ENCODE measurements around the gene PTPN7.
"Not testable (repeated sequence)": the region's sequence is repeated elsewhere in the genome, so short reads cannot be mapped to it uniquely, and the experiment has no call there.

PTPN7 gene

DNA sequence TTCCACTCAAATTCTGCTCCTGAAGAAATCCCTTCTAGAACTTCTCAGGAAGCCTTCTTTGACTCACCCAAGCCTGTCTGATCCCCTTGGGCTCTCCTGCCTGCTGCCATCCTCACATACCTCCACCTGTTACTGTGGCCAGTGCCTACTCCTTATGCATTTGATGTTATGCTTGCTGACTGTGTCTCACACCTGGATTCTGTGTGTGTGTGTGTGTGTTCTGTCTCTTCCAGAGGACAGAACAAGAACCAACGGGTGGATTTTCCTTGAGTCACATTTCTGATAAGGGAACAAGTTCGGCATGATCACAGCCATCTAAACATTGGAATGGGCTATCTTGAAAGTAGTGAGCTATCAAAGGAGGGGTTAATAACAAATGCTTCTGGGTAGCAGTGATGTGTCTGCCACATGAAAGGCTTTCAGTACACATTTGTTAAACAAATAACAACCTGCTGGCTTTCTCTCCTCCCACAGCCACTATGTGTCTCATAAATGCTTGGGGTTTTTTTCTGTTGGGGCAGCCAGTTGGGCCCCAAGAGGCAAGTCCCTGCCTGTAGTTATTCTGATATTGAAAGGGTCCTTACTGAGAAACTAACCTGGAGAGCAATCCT lies 46.6 kb downstream of the PTPN7 start:
- Mint-ChIP-seq H3K36me3 (ENCODE audit: low read depth) (no peaks in the 10 kb centered on the region), H3K27ac (no peak overlapping the region), H3K4me3 (no peak overlapping the region), H3K4me1 (ENCODE audit: low read depth) (no peaks in the 10 kb centered on the region), H3K27me3 (ENCODE audit: low read depth) (peaks cover 10% of the 10 kb centered on the region), H3K9me3 (no peaks in the 10 kb centered on the region)
- DNase-seq (ENCODE audit: low spot score), result no peak

GRCh38 chr1:202112859-202113689 lies 47.3 kb downstream of the PTPN7 start:
- no peaks in the 10 kb centered on the region for H3K9me3 Mint-ChIP-seq
- no peak for DNase-seq (ENCODE audit: low spot score)
- H3K4me3 Mint-ChIP-seq, result no peak overlapping the region
- no peaks in the 10 kb centered on the region for H3K36me3 Mint-ChIP-seq (ENCODE audit: low read depth)
- peaks cover 10% of the 10 kb centered on the region for H3K27me3 Mint-ChIP-seq (ENCODE audit: low read depth)
- H3K4me1 Mint-ChIP-seq (ENCODE audit: low read depth), result no peaks in the 10 kb centered on the region
- no peak overlapping the region for H3K27ac Mint-ChIP-seq

GRCh38 chr1:202111589-202111988 lies 48.8 kb downstream of the PTPN7 start:
- H3K9me3 Mint-ChIP-seq; H3K27ac Mint-ChIP-seq; H3K4me3 Mint-ChIP-seq; H3K27me3 Mint-ChIP-seq (ENCODE audit: low read depth); H3K4me1 Mint-ChIP-seq (ENCODE audit: low read depth); DNase-seq (ENCODE audit: low spot score); H3K36me3 Mint-ChIP-seq (ENCODE audit: low read depth): not testable (repeated sequence)

DNA sequence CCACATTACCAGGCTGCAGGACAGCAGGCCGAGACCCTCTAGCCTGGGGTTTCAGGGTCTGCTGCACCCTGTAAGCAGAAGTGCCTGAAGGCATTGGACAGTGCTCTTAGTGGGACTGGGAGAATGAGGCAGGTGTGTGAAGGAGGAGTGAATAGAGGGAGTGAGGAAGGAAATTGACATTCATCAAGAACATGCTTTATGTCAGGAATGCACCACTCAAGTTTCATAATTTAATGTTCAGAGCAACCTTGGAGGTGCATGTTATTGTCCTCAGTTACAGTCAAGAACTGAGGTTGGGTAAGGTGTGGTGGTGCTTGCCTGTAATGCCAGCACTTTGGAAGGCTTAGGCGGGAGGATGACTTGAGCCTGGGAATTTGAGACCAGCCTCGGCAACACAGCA lies 49.4 kb downstream of the PTPN7 start:
- no peak overlapping the region for H3K4me3 Mint-ChIP-seq
- H3K36me3 Mint-ChIP-seq (ENCODE audit: low read depth), result no peaks in the 10 kb centered on the region
- H3K4me1 Mint-ChIP-seq (ENCODE audit: low read depth), result no peaks in the 10 kb centered on the region
- H3K9me3 Mint-ChIP-seq, result no peaks in the 10 kb centered on the region
- no peak for DNase-seq (ENCODE audit: low spot score)
- H3K27ac Mint-ChIP-seq, result no peak overlapping the region
- peaks cover 8% of the 10 kb centered on the region for H3K27me3 Mint-ChIP-seq (ENCODE audit: low read depth)

DNA sequence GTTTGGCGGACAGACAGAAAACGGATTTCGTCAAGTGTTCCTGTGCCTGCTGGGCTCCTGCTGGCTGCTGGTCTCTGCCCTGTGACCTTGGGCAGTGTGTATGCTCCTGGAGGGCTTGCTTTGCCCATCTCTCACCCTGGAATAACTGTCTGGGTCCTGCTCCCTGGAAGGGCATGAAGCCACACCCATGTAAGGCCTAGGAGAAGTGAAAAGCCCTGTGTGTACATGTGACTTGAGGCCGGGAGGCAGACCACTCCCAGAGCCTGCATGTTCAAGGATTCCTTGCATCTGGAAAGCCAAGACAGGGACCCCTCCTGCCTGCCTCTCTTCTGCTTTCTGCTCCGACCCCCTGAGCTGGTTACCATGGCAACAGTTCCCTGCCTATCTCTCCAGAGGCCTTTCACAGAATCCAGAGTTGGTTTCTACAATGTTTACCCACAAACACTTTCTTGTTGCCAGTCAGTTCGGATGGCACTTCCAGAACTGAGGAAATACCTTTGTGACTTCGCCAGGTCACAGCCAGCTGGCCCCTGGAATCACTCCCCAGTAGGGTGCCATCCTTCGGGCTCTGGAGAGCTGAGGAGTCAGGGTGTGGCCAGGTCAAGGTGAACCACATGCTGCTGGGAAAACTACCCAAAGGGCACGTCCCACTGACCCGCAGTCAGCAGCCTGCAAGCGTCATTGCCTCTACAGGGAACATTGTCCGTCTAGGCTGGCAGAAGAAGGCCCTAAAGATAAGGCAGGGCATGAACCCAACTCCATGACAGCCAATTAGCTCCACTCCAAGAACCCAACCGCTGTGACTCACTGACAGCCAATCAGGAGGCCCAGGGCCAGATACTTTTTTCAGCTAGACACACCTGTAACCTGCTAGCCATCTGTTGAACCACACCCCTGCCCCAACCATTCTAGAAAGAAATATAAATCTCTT lies 52.3 kb downstream of the PTPN7 start:
- H3K4me1 Mint-ChIP-seq (ENCODE audit: low read depth), result no peaks in the 10 kb centered on the region
- no peaks in the 10 kb centered on the region for H3K27me3 Mint-ChIP-seq (ENCODE audit: low read depth)
- no peak overlapping the region for H3K4me3 Mint-ChIP-seq
- H3K36me3 Mint-ChIP-seq (ENCODE audit: low read depth), result no peaks in the 10 kb centered on the region
- no peak overlapping the region for H3K27ac Mint-ChIP-seq
- DNase-seq (ENCODE audit: low spot score), result no peak
- H3K9me3 Mint-ChIP-seq, result no peaks in the 10 kb centered on the region

DNA sequence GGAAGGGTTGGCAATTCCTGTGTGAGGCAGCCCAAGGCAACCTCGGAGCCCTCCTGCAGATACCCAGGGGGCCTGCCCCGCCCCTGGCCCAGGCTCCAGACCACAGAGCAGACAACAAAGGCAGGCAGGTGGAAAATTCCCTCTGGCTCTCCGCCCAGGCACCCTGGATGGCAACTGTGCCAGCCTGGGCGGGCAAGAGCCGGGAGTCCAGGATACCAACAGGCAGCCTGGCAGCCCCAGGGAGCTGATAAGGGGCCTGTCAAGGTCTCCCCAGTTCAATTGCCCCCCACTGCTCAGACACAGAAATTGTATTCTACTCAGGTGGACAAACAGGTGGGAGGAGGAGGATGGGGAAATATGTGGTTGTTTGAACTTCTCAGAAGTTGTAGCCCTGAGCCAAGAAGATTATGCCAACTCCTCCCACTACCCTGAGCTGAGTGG lies 53.1 kb downstream of the PTPN7 start:
- no peaks in the 10 kb centered on the region for H3K9me3 Mint-ChIP-seq
- no peaks in the 10 kb centered on the region for H3K36me3 Mint-ChIP-seq (ENCODE audit: low read depth)
- no peak overlapping the region for H3K27ac Mint-ChIP-seq
- no peaks in the 10 kb centered on the region for H3K4me1 Mint-ChIP-seq (ENCODE audit: low read depth)
- no peaks in the 10 kb centered on the region for H3K27me3 Mint-ChIP-seq (ENCODE audit: low read depth)
- H3K4me3 Mint-ChIP-seq, result no peak overlapping the region
- no peak for DNase-seq (ENCODE audit: low spot score)

- H3K4me1 Mint-ChIP-seq (ENCODE audit: low read depth), result no peaks in the 10 kb centered on the region
- no peaks in the 10 kb centered on the region for H3K36me3 Mint-ChIP-seq (ENCODE audit: low read depth)
- H3K4me3 Mint-ChIP-seq, result no peak overlapping the region
- no peaks in the 10 kb centered on the region for H3K27me3 Mint-ChIP-seq (ENCODE audit: low read depth)
- H3K9me3 Mint-ChIP-seq, result no peaks in the 10 kb centered on the region
- no peak overlapping the region for H3K27ac Mint-ChIP-seq
- DNase-seq (ENCODE audit: low spot score), result no peak
Measured at GRCh38 chr1:202106340-202107254, 53.8 kb downstream of the PTPN7 start.

- Mint-ChIP-seq H3K36me3 (ENCODE audit: low read depth) (no peaks in the 10 kb centered on the region), H3K4me1 (ENCODE audit: low read depth) (no peaks in the 10 kb centered on the region), H3K9me3 (no peaks in the 10 kb centered on the region), H3K27me3 (ENCODE audit: low read depth) (no peaks in the 10 kb centered on the region), H3K4me3 (no peak overlapping the region), H3K27ac (no peak overlapping the region)
- no peak for DNase-seq (ENCODE audit: low spot score)
Measured at GRCh38 chr1:202105571-202106339, 54.6 kb downstream of the PTPN7 start.

GRCh38 chr1:202104073-202104472 lies 56.3 kb downstream of the PTPN7 start:
- no peaks in the 10 kb centered on the region for H3K36me3 Mint-ChIP-seq (ENCODE audit: low read depth)
- H3K4me1 Mint-ChIP-seq (ENCODE audit: low read depth), result no peaks in the 10 kb centered on the region
- DNase-seq (ENCODE audit: low spot score), result no peak
- no peaks in the 10 kb centered on the region for H3K27me3 Mint-ChIP-seq (ENCODE audit: low read depth)
- H3K27ac Mint-ChIP-seq, result no peak overlapping the region
- H3K4me3 Mint-ChIP-seq, result no peak overlapping the region
- H3K9me3 Mint-ChIP-seq, result no peaks in the 10 kb centered on the region

DNA sequence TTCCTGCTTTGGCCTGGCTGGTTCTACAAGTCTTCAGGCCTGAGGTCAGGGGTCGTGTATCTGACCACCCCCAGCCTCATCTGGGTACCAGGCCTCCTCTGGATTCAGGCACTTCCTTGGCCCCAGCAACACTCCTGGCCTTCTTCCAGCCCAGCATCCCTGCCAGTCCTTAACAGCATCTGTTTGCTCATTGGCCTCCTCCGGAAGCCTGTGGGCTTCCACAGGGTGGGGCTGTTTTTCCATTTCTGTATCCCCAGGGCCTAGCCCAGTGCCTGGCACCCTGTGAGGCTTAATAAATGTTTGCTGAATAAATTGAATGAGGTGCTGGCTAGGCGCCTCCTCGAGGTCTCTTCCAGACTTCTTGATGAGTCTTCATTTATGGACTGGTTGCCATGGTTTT lies 59.2 kb downstream of the PTPN7 start:
- Mint-ChIP-seq H3K36me3 (ENCODE audit: low read depth) (no peaks in the 10 kb centered on the region), H3K9me3 (no peaks in the 10 kb centered on the region), H3K4me3 (no peak overlapping the region), H3K27me3 (ENCODE audit: low read depth) (no peaks in the 10 kb centered on the region), H3K27ac (no peak overlapping the region), H3K4me1 (ENCODE audit: low read depth) (no peaks in the 10 kb centered on the region)
- no peak for DNase-seq (ENCODE audit: low spot score)
